ENCODE data around the gene SPTLC3. TPM values are rescaled to one million over a fixed set of nuclear protein-coding genes. Genes with fewer than 3 reads are reported as not detected.

Gene SPTLC3
- total RNA-seq, 1 experiment from 2014 or later, result not detected

DNA sequence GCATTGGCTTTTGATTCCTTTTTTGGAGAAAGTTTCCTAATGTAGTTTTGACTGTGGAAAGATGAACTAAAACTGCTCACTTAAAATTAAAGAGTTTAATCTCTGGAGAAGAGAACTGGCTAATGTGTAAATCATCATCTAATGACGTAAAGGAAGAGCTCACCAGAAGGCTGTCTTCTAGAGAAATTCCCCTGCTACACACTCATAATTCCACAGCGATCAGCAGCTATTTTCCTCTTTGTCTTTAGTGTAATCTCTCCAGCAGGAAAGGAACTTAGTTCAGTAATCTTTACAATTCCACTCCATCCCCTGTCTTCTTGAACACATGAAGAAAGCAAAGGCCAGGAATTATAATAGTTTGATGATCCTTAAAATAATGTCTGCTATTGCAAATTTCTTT is 15.8 kb downstream of the SPTLC3 start:
- in situ Hi-C loops (cut with HindIII; ENCODE audit: low sequenced_read_pairs), result no loop called here
- DNase-seq (ENCODE audit: low spot score), result no peak

- DNase-seq (ENCODE audit: low spot score), result no peak
- in situ Hi-C loops (cut with HindIII; ENCODE audit: low sequenced_read_pairs), result no loop called here
Measured at GRCh38 chr20:13025181-13025580, 16.4 kb downstream of the SPTLC3 start.

GRCh38 chr20:13028001-13028400 is 19.2 kb downstream of the SPTLC3 start:
- no peak for DNase-seq (ENCODE audit: low spot score)
- in situ Hi-C loops (cut with HindIII; ENCODE audit: low sequenced_read_pairs), result no loop called here

- no peak for DNase-seq (ENCODE audit: low spot score)
- in situ Hi-C loops (cut with HindIII; ENCODE audit: low sequenced_read_pairs), result no loop called here
Measured at GRCh38 chr20:13028673-13029072, 19.9 kb downstream of the SPTLC3 start.

GRCh38 chr20:13029687-13030375 is 21.1 kb downstream of the SPTLC3 start:
- in situ Hi-C loops (cut with HindIII; ENCODE audit: low sequenced_read_pairs), result no loop called here
- DNase-seq (ENCODE audit: low spot score), result no peak

DNA sequence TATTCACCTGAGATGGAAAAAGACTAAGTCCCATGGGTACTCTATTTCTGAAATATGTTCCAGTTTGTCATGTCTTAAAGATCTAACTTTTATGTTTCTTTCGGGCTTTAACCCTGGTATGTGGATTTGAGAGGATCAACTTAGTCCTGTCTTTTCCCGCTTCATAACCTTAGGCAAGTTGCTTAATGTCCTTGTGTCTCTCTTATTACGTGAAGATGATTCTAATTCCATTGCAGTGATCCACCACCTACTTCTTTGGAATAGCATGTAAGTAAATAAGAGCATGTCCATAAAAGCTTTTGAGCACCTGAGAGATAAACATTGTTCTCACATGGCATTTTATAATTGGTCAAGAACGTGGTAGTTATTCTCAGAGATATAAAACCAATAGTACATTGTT is 23.0 kb downstream of the SPTLC3 start:
- DNase-seq (ENCODE audit: low spot score), result no peak
- in situ Hi-C loops (cut with HindIII; ENCODE audit: low sequenced_read_pairs), result no loop called here

GRCh38 chr20:13034115-13034514 is 25.3 kb downstream of the SPTLC3 start:
- no peak for DNase-seq (ENCODE audit: low spot score)
- in situ Hi-C loops (cut with HindIII; ENCODE audit: low sequenced_read_pairs), result no loop called here

GRCh38 chr20:13034936-13035335 is 26.2 kb downstream of the SPTLC3 start:
- in situ Hi-C loops (cut with HindIII; ENCODE audit: low sequenced_read_pairs), result no loop called here

GRCh38 chr20:13035399-13036152 is 26.8 kb downstream of the SPTLC3 start:
- in situ Hi-C loops (cut with HindIII; ENCODE audit: low sequenced_read_pairs), result no loop called here
- no peak for DNase-seq (ENCODE audit: low spot score)

More at GRCh38 chr20:13034936-13035335, 26.2 kb downstream of the SPTLC3 start:
- DNase-seq (ENCODE audit: low spot score), result no peak

DNA sequence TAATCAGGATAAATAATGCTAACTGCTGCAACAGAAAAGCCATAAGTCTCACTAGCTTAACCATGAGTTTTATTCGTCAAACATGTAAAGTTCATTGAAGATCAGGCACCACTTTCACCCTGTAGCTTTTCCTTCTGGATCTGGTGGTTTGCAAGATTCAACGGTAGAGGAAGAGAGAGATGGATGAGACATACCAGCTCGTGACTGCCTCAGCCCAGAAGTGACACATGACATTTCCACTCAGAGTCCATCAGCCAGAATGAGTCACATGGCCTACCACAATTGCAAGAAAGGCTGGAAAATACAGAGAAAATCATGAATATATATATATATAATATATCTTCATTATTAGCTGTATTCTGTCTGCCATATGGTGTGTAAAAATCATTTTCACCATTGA is 29.0 kb downstream of the SPTLC3 start:
- no peak for DNase-seq (ENCODE audit: low spot score)
- in situ Hi-C loops (cut with HindIII; ENCODE audit: low sequenced_read_pairs), result no loop called here

GRCh38 chr20:13041574-13042457 is 33.0 kb downstream of the SPTLC3 start:
- in situ Hi-C loops (cut with HindIII; ENCODE audit: low sequenced_read_pairs), result no loop called here
- no peak for DNase-seq (ENCODE audit: low spot score)

DNA sequence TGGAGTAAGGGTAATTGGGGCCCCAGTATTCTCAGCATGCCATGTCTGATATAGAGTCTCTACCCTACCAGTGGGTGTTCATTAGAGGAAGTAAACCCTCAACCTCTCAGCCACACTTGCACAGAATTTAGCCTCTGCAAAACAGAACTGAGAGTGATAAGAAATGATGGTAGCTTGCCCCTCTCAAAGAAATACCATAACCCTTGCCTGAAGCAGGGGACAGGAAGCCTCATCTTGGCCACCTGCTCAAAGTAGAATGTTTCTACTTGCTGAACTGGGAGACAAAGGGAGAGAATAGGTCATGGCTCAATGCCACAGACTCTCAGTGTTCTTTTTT is 33.7 kb downstream of the SPTLC3 start:
- in situ Hi-C loops (cut with HindIII; ENCODE audit: low sequenced_read_pairs), result no loop called here
- DNase-seq (ENCODE audit: low spot score), result no peak

DNA sequence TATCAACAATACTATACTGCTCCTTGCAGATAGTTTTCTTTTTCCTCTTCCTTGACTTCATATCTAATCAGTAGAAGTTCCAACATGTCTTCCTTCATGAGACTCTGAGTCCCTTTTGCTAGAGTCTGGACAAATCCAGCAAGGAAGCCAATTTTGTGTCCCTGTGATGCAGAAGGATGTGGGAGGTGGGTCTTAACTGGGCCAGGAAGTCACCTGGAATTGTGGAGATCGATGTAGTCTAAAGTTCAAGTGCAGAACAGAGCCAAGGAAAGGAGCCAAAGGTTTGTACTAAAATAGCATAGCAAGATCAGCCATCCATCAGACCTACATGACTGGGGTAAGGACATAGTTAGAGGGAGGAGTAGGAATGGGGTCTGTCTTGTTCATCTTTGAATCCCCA is 37.6 kb downstream of the SPTLC3 start:
- in situ Hi-C loops (cut with HindIII; ENCODE audit: low sequenced_read_pairs), result no loop called here
- DNase-seq (ENCODE audit: low spot score), result no peak

DNA sequence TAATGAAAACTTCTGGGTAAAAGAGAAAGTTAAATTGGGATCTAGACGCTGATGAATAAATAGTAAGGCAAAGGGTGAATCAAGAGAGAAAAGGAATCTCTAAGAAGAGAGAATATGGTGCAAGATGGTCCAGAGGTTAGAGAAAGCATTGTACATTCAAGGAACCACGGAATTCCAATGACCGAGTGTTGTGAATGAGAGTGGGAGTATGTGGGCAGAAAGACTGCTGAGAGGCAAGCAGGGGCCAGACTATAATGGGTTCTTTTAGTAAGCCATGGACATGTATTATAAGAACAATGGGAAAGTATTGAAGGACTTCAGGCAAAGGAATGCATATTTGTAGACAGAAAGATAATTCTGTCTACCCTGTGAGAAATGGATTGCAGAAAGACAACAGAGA is 45.2 kb downstream of the SPTLC3 start:
- no peak for DNase-seq (ENCODE audit: low spot score)
- in situ Hi-C loops (cut with HindIII; ENCODE audit: low sequenced_read_pairs), result no loop called here

GRCh38 chr20:13058666-13059389 is 50.1 kb downstream of the SPTLC3 start:
- in situ Hi-C loops (cut with HindIII; ENCODE audit: low sequenced_read_pairs), result no loop called here
- no peak for DNase-seq (ENCODE audit: low spot score)

GRCh38 chr20:13059398-13060136 is 50.8 kb downstream of the SPTLC3 start:
- in situ Hi-C loops (cut with HindIII; ENCODE audit: low sequenced_read_pairs), result no loop called here
- DNase-seq (ENCODE audit: low spot score), result no peak

GRCh38 chr20:13060327-13060726 is 51.6 kb downstream of the SPTLC3 start:
- in situ Hi-C loops (cut with HindIII; ENCODE audit: low sequenced_read_pairs), result no loop called here
- DNase-seq (ENCODE audit: low spot score), result no peak

- in situ Hi-C loops (cut with HindIII; ENCODE audit: low sequenced_read_pairs), result no loop called here
- DNase-seq (ENCODE audit: low spot score), result no peak
Measured at GRCh38 chr20:13061381-13061780, 52.6 kb downstream of the SPTLC3 start.

GRCh38 chr20:13062789-13063188 is 54.0 kb downstream of the SPTLC3 start:
- in situ Hi-C loops (cut with HindIII; ENCODE audit: low sequenced_read_pairs), result no loop called here
- no peak for DNase-seq (ENCODE audit: low spot score)
